ENCODE data around the gene SNX17. TPM values are rescaled to one million over a fixed set of nuclear protein-coding genes. Genes with fewer than 3 reads are reported as not detected.

Gene SNX17
- total and polyA plus RNA-seq, 2 of the 13 experiments (the other 11 are each of a cell fraction or from before 2014, with no cell fraction given), result 75.0 to 109 TPM

- no peak for TF ChIP-seq ZNF484 (CRISPR knock-in tag; IDR thresholded peaks at IDR 0.05; ENCODE audit: borderline replicate concordance, low read depth)
- TF ChIP-seq PLSCR1 (CRISPR knock-in tag; IDR thresholded peaks at IDR 0.05; ENCODE audit: borderline replicate concordance), result no peak; the same call in 1 of the 2 replicates
- no peak for TF ChIP-seq ATM (IDR thresholded peaks at IDR 0.05; ENCODE audit: borderline replicate concordance)
- TF ChIP-seq CCDC6 (CRISPR knock-in tag; IDR thresholded peaks at IDR 0.05), result peak; percentile 97; the same call in 1 of the 2 replicates
- TF ChIP-seq PCBP1 (IDR thresholded peaks at IDR 0.05; ENCODE audit: borderline replicate concordance, low read depth, low read length), result no peak
- peak; percentile 87 for TF ChIP-seq PHF20 (CRISPR knock-in tag; IDR thresholded peaks at IDR 0.05)
- peak; percentile 83 for TF ChIP-seq NR2C2 (CRISPR knock-in tag; IDR thresholded peaks at IDR 0.05; ENCODE audit: borderline replicate concordance)
- peak; percentile 47 for TF ChIP-seq MEF2D (CRISPR knock-in tag; IDR thresholded peaks at IDR 0.05)
- no peak for TF ChIP-seq CENPX (CRISPR knock-in tag; IDR thresholded peaks at IDR 0.05)
- TF ChIP-seq THYN1 (CRISPR knock-in tag; IDR thresholded peaks at IDR 0.05; ENCODE audit: borderline replicate concordance, low read depth), result 0 out of 2 replicates have a peak, but pooled peaks have one; percentile 29
- TF ChIP-seq ZIK1 (CRISPR knock-in tag; IDR thresholded peaks at IDR 0.05; ENCODE audit: borderline replicate concordance, low read depth), result peak; percentile 97
- no peak for TF ChIP-seq ZFP36 (IDR thresholded peaks at IDR 0.05; ENCODE audit: borderline replicate concordance, low read depth, low read length, partially characterized antibody)
- no peak for TF ChIP-seq EZH2 (conservative IDR thresholded peaks at IDR 0.05; ENCODE audit: low read depth, low read length)
- peak; percentile 82; the same call in 1 of the 2 replicates for TF ChIP-seq ZNF101 (CRISPR knock-in tag; IDR thresholded peaks at IDR 0.05; ENCODE audit: borderline replicate concordance, low read depth)
- no peak for TF ChIP-seq ADNP (CRISPR knock-in tag; IDR thresholded peaks at IDR 0.05)
- no peak for TF ChIP-seq ZFP82 (CRISPR knock-in tag; IDR thresholded peaks at IDR 0.05; ENCODE audit: borderline replicate concordance)
- TF ChIP-seq NFRKB (IDR thresholded peaks at IDR 0.05), result no peak
- TF ChIP-seq ZNF230 (CRISPR knock-in tag; IDR thresholded peaks at IDR 0.05), result peak; percentile 92
- TF ChIP-seq ZNF251 (CRISPR knock-in tag; IDR thresholded peaks at IDR 0.05), result no peak
- 0 out of 2 replicates have a peak, but pooled peaks have one; percentile 34 for TF ChIP-seq FOXJ3 (CRISPR knock-in tag; IDR thresholded peaks at IDR 0.05; ENCODE audit: borderline replicate concordance)
- TF ChIP-seq, protein P1, sequence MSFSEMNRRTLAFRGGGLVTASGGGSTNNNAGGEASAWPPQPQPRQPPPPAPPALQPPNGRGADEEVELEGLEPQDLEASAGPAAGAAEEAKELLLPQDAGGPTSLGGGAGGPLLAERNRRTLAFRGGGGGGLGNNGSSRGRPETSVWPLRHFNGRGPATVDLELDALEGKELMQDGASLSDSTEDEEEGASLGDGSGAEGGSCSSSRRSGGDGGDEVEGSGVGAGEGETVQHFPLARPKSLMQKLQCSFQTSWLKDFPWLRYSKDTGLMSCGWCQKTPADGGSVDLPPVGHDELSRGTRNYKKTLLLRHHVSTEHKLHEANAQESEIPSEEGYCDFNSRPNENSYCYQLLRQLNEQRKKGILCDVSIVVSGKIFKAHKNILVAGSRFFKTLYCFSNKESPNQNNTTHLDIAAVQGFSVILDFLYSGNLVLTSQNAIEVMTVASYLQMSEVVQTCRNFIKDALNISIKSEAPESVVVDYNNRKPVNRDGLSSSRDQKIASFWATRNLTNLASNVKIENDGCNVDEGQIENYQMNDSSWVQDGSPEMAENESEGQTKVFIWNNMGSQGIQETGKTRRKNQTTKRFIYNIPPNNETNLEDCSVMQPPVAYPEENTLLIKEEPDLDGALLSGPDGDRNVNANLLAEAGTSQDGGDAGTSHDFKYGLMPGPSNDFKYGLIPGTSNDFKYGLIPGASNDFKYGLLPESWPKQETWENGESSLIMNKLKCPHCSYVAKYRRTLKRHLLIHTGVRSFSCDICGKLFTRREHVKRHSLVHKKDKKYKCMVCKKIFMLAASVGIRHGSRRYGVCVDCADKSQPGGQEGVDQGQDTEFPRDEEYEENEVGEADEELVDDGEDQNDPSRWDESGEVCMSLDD (CRISPR knock-in tag; IDR thresholded peaks at IDR 0.05; ENCODE audit: borderline replicate concordance), result 0 out of 2 replicates have a peak, but pooled peaks have one; percentile 54
- TF ChIP-seq SRY (CRISPR knock-in tag; IDR thresholded peaks at IDR 0.05), result peak; percentile 83; the same call in 1 of the 2 replicates
- TF ChIP-seq ZFAT (CRISPR knock-in tag; conservative IDR thresholded peaks at IDR 0.05), result peak; percentile 89; the same call in 1 of the 2 replicates
- TF ChIP-seq SRSF9 (IDR thresholded peaks at IDR 0.05; ENCODE audit: borderline replicate concordance, insufficient read depth, low read depth, low read length, poor library complexity, severe bottlenecking), result no peak
Measured at GRCh38 chr2:27409321-27410073, 39.1 kb downstream of the SNX17 start, which contains the start of gene PPM1G (continued).

All from HepG2 (cell line).